SW 1271 (cell line): ENCODE data around the gene PSD.
A peak's percentile ranks its signal among the peaks of the same experiment; 100 is the strongest.

Experiments used
- DNase-seq, 2 experiments: peaks; one replicate each; lab custom pipeline; 2025; lab: John Stamatoyannopoulos, UW

PSD gene

GRCh38 chr10:102444851-102445250 lies 26.3 kb upstream of the PSD start:
- DNase-seq: no peak

GRCh38 chr10:102438374-102438773 lies 19.8 kb upstream of the PSD start:
- no peak for DNase-seq

GRCh38 chr10:102437515-102437914 lies 18.9 kb upstream of the PSD start:
- DNase-seq: no peak

- DNase-seq: no peak
These were observed 17.7 kb upstream of the PSD start for GRCh38 chr10:102436312-102436711.

GRCh38 chr10:102435529-102436233 lies 17.1 kb upstream of the PSD start:
- no peak for DNase-seq

- no peak for DNase-seq
These were observed 16.5 kb upstream of the PSD start for GRCh38 chr10:102435133-102435497.

- DNase-seq: no peak
These were observed 16.0 kb upstream of the PSD start for GRCh38 chr10:102434394-102435132.

- no peak for DNase-seq
These were observed 15.0 kb upstream of the PSD start for GRCh38 chr10:102433619-102434046.

GRCh38 chr10:102432162-102432950 lies 13.8 kb upstream of the PSD start, which contains the start of gene CUEDC2:
Gene CUEDC2, minus strand, starts transcription at chr10:102432574. Its CDS starts 7,386 bp downstream, at chr10:102425188.
- DNase-seq: peak; percentile 87 to 94

- DNase-seq: peak in 1 of 2 experiments; percentile 31
These were observed 13.0 kb upstream of the PSD start for GRCh38 chr10:102431452-102432124.

- DNase-seq: no peak
These were observed 10.9 kb upstream of the PSD start for GRCh38 chr10:102429468-102429867.

- no peak for DNase-seq
These were observed 8.3 kb upstream of the PSD start for GRCh38 chr10:102426803-102427287.

GRCh38 chr10:102425444-102425843 lies 6.9 kb upstream of the PSD start:
- no peak for DNase-seq

- DNase-seq: no peak
These were observed 6.3 kb upstream of the PSD start for GRCh38 chr10:102424916-102425315.

- no peak for DNase-seq
These were observed 5.6 kb upstream of the PSD start for GRCh38 chr10:102424145-102424544.

- no peak for DNase-seq
These were observed 4.9 kb upstream of the PSD start for GRCh38 chr10:102423372-102423968.

GRCh38 chr10:102422545-102423129 lies 4.1 kb upstream of the PSD start:
- DNase-seq: peak in 1 of 2 experiments; percentile 58

GRCh38 chr10:102421757-102422512 lies 3.4 kb upstream of the PSD start:
- no peak for DNase-seq

GRCh38 chr10:102421507-102421756 lies 2.8 kb upstream of the PSD start:
- DNase-seq: no peak

- DNase-seq: peak; percentile 89 to 92
These were observed 2.3 kb upstream of the PSD start, which contains the start of gene FBXL15 for GRCh38 chr10:102420714-102421506. Gene FBXL15, plus strand, starts transcription at chr10:102420836. Its CDS starts 294 bp downstream, at chr10:102421130.
